ENCODE results near the gene ACVR2B. TPM values are rescaled to one million over a fixed set of nuclear protein-coding genes. Genes with fewer than 3 reads are reported as not detected.

Gene ACVR2B
- total RNA-seq, 1 experiment from 2014 or later, result 18.3 TPM

DNA sequence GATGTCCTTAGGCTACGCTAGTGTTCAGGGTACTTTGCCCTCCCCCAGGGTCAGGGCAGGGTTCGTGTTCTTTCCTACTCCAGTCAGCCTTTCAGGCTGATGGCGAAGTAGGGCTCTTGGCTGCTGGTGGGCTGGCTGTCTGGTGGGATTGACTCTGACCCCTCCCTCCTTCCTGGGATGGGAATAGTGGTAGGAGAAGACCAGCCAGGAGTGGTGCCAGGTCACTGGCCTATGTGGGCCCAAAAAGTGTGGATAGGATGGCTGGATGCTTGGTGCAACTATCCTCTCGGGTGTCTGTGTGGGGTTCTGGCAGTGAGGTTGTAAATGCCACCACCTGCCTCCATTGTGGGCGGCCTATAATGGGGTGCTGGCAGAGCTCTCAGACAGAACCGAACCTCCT is 22.0 kb downstream of the ACVR2B start:
- intact Hi-C loops (cut with micrococcal nuclease), result no loop called here
- peaks cover 2 to 7% of the 10 kb centered on the region in 2 experiments; a peak in 2 of 4 replicates for H3K4me1 ChIP-seq (ENCODE audit: control insufficient read depth in 1 of 2, insufficient read depth in 2 of 2, low read length in 2 of 2)
- ATAC-seq (no peak), DNase-seq (ENCODE audit: low read depth, low spot score) (no peak)
- no peaks in the 10 kb centered on the region for H3K27me3 ChIP-seq (ENCODE audit: insufficient read depth, low read length)
- no peaks in the 10 kb centered on the region for H3K9me3 ChIP-seq (ENCODE audit: control insufficient read depth in 1 of 2, insufficient read depth in 1 of 2, low read depth in 1 of 2, low read length in 2 of 2)
- H3K4me2 ChIP-seq (ENCODE audit: low read length), result no peak overlapping the region
- RAD21 ChIA-PET (ENCODE audit: low non-redundant PET in 1 of 2, low total read pairs in 2 of 2, uncharacterized antibody in 2 of 2, unreplicated experiment in 2 of 2), result no interaction called here
- peaks cover 19% of the 10 kb centered on the region; the same call in 1 of the 2 replicates for H3K79me2 ChIP-seq (ENCODE audit: insufficient read depth, low read length)
- no peak overlapping the region for H2AFZ ChIP-seq (ENCODE audit: low read depth, low read length, poor library complexity, severe bottlenecking)
- BruUV-seq (replicated peaks), result no TSS peak
- POLR2A ChIA-PET, result no interaction called here
- no peaks in the 10 kb centered on the region for H4K20me1 ChIP-seq (ENCODE audit: insufficient read depth)
- no peak overlapping the region for H3K27ac ChIP-seq (ENCODE audit: low read depth, low read length)
- H3K9me2 ChIP-seq (ENCODE audit: insufficient read depth), result no peaks in the 10 kb centered on the region
- TF ChIP-seq CTCF (IDR thresholded peaks at IDR 0.05 in 2 of 3, conservative IDR thresholded peaks at IDR 0.05 in 1 of 3; ENCODE audit: borderline replicate concordance in 1 of 3, insufficient read depth in 1 of 3, low read depth in 2 of 3, low read length in 2 of 3), result no peak
- TF ChIP-seq ZFX (IDR thresholded peaks at IDR 0.05), result no peak
- TF ChIP-seq, protein P1, sequence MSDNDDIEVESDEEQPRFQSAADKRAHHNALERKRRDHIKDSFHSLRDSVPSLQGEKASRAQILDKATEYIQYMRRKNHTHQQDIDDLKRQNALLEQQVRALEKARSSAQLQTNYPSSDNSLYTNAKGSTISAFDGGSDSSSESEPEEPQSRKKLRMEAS (IDR thresholded peaks at IDR 0.05), result no peak
- TF ChIP-seq EZH2 (IDR thresholded peaks at IDR 0.05), result no peak
- no peak for TF ChIP-seq POLR2AphosphoS5 (IDR thresholded peaks at IDR 0.05; ENCODE audit: low read depth, low read length)
- TF ChIP-seq RAD21 (IDR thresholded peaks at IDR 0.05; ENCODE audit: low read depth), result no peak
- no peak for TF ChIP-seq POLR2A (IDR thresholded peaks at IDR 0.05; ENCODE audit: borderline replicate concordance, extremely low read depth, insufficient read depth, insufficient read length)
- no peak for TF ChIP-seq YY1 (IDR thresholded peaks at IDR 0.05; ENCODE audit: extremely low read depth, insufficient replicate concordance, low read depth, low read length)
- no peak for TF ChIP-seq ELF1 (IDR thresholded peaks at IDR 0.05; ENCODE audit: borderline replicate concordance, low read depth)
- H3K9ac ChIP-seq (ENCODE audit: low read length), result no peak overlapping the region
- H3K36me3 ChIP-seq (ENCODE audit: control insufficient read depth in 1 of 2, insufficient read depth in 2 of 2, low read length in 2 of 2), result peaks cover 3 to 12% of the 10 kb centered on the region in 2 experiments; a peak in 2 of 4 replicates
- H3K4me3 ChIP-seq (replicated peaks in 1 of 2; ENCODE audit: low read depth in 1 of 2, low read length in 2 of 2), result no peak overlapping the region
- CTCF ChIA-PET, result no interaction called here
